ENCODE measurements around the gene CTXN1. TPM values are rescaled to one million over a fixed set of nuclear protein-coding genes. Genes with fewer than 3 reads are reported as not detected.

CTXN1 gene
- total RNA-seq, 1 donor from 2014 or later: 6.0 TPM

GRCh38 chr19:7915250-7916102, 10.5 kb downstream of the CTXN1 start:
- no peak for DNase-seq (ENCODE audit: low spot score)

GRCh38 chr19:7914598-7915045, 11.3 kb downstream of the CTXN1 start, which contains the start of gene TGFBR3L:
TGFBR3L (plus strand) TSS chr19:7914830.
- DNase-seq (ENCODE audit: low spot score): no peak

GRCh38 chr19:7914099-7914498, 11.8 kb downstream of the CTXN1 start:
- no peak for DNase-seq (ENCODE audit: low spot score)

- no peak for DNase-seq (ENCODE audit: low spot score)
Observed at GRCh38 chr19:7913652-7914051, 12.3 kb downstream of the CTXN1 start.

- DNase-seq (ENCODE audit: low spot score): no peak
Observed at GRCh38 chr19:7912697-7913564, 13.0 kb downstream of the CTXN1 start.

- no peak for DNase-seq (ENCODE audit: low spot score)
Observed at GRCh38 chr19:7912144-7912696, 13.7 kb downstream of the CTXN1 start.

GRCh38 chr19:7911508-7912143, 14.3 kb downstream of the CTXN1 start:
- DNase-seq (ENCODE audit: low spot score): no peak

GRCh38 chr19:7910321-7911161, 15.4 kb downstream of the CTXN1 start:
- DNase-seq (ENCODE audit: low spot score): no peak

GRCh38 chr19:7909471-7910067, 16.4 kb downstream of the CTXN1 start:
- no peak for DNase-seq (ENCODE audit: low spot score)

GRCh38 chr19:7908742-7909461, 17.0 kb downstream of the CTXN1 start:
- no peak for DNase-seq (ENCODE audit: low spot score)

- no peak for DNase-seq (ENCODE audit: low spot score)
Observed at GRCh38 chr19:7908078-7908699, 17.7 kb downstream of the CTXN1 start.

- DNase-seq (ENCODE audit: low spot score): no peak
Observed at GRCh38 chr19:7907544-7907943, 18.4 kb downstream of the CTXN1 start.

GRCh38 chr19:7907122-7907521, 18.8 kb downstream of the CTXN1 start:
- DNase-seq (ENCODE audit: low spot score): no peak

GRCh38 chr19:7905859-7906258, 20.1 kb downstream of the CTXN1 start:
- DNase-seq (ENCODE audit: low spot score): no peak

GRCh38 chr19:7905268-7905667, 20.7 kb downstream of the CTXN1 start:
- DNase-seq (ENCODE audit: low spot score): no peak

- peak; percentile 38 for DNase-seq (ENCODE audit: low spot score)
Observed at GRCh38 chr19:7904074-7905020, 21.6 kb downstream of the CTXN1 start.

GRCh38 chr19:7903244-7904073, 22.5 kb downstream of the CTXN1 start, which contains the start of gene MAP2K7:
MAP2K7 (plus strand) TSS chr19:7903877; CDS start chr19:7903945, 68 bp downstream.
- peak; percentile 100 for DNase-seq (ENCODE audit: low spot score)
